Endodermal cell (in vitro differentiated cells): ENCODE results near the gene GNAI3. TPM values are rescaled to one million over a fixed set of nuclear protein-coding genes. Genes with fewer than 3 reads are reported as not detected.

Experiments
- DNase-seq: peaks from one replicate; pipeline ENCODE4 v3.0.0-alpha.2; 2017
- H3K27ac ChIP-seq: 2 replicates; pipeline ENCODE4 v1.5.1; 2013; ENCODE audit warnings: mild to moderate bottlenecking, low read depth, low read length, moderate library complexity
- H3K27me3 ChIP-seq: 2 replicates; pipeline ENCODE4 v1.6.1; 2013; ENCODE audit warnings: mild to moderate bottlenecking, low read length, moderate library complexity; ENCODE audit not compliant: insufficient read depth, control insufficient read depth, poor library complexity, severe bottlenecking
- H3K36me3 ChIP-seq: 2 replicates; pipeline ENCODE4 v1.7.0; 2013; ENCODE audit warnings: mild to moderate bottlenecking, low read length, moderate library complexity; ENCODE audit not compliant: control insufficient read depth, insufficient read depth
- H3K4me1 ChIP-seq: one replicate; pipeline ENCODE4 v1.7.0; 2013; ENCODE audit warnings: low read length; ENCODE audit not compliant: control insufficient read depth, insufficient read depth
- H3K4me3 ChIP-seq: 2 replicates; pipeline ENCODE4 v1.5.1; 2013; ENCODE audit warnings: mild to moderate bottlenecking, low read length, moderate library complexity
- H3K9ac ChIP-seq: 2 replicates; pipeline ENCODE4 v1.6.1; 2013; ENCODE audit warnings: mild to moderate bottlenecking, low read length, moderate library complexity; ENCODE audit not compliant: poor library complexity, severe bottlenecking; ENCODE audit errors: extremely low read depth
- H3K9me3 ChIP-seq: 2 replicates; pipeline ENCODE4 v1.6.1; 2013; ENCODE audit warnings: mild to moderate bottlenecking, low read length, moderate library complexity; ENCODE audit not compliant: control insufficient read depth
- H3K27ac Mint-ChIP-seq: 2 replicates; pipeline ENCODE4 v1.8.0; 2020; ENCODE audit warnings: mixed read lengths
- H3K27me3 Mint-ChIP-seq: 2 replicates; pipeline ENCODE4 v1.8.0; 2021; ENCODE audit warnings: mild to moderate bottlenecking, mixed read lengths; ENCODE audit not compliant: insufficient read depth
- H3K36me3 Mint-ChIP-seq: 2 replicates; pipeline ENCODE4 v1.8.0; 2020; ENCODE audit warnings: low read depth, mixed read lengths
- H3K4me1 Mint-ChIP-seq: 2 replicates; pipeline ENCODE4 v1.8.0; 2020; ENCODE audit warnings: mixed read lengths
- H3K4me3 Mint-ChIP-seq: 2 replicates; pipeline ENCODE4 v1.8.0; 2020; ENCODE audit warnings: mild to moderate bottlenecking, moderate library complexity, mixed read lengths
- H3K9me3 Mint-ChIP-seq: 2 replicates; pipeline ENCODE4 v1.8.0; 2020; ENCODE audit warnings: mild to moderate bottlenecking, mixed read lengths
- CTCF ChIP-seq: fragments of 200-600 bp; sonication (generic); conservative IDR thresholded peaks from 2 replicates; pipeline ENCODE4 v1.5.0; 2021; ENCODE audit warnings: antibody characterized with exemption, mild to moderate bottlenecking
- WGBS, 2 experiments: methylation state at CpG; one replicate each; pipeline versions ENCODE4 v1.1.5 to v1.1.7; 2013; ENCODE audit warnings: missing lambda C conversion rate in 2 of 2, mixed read lengths in 1 of 2; ENCODE audit not compliant: insufficient coverage in 1 of 2, insufficient read length in 1 of 2; 5-methylcytosine and 5-hydroxymethylcytosine counted together
- total RNA-seq, 2 donors: library from RNA; stranded (reverse); fragmentation: NEBNext Ultra II Directional in 1 of 2; extraction: Animal tissue kit (Norgen Biotek cat#: 25700) in 1 of 2; gene quantifications; 2 replicates in 1 of 2; 3 replicates in 1 of 2; pipeline ENCODE4 v1.2.1, GENCODE V29; 2021

Gene GNAI3
- total RNA-seq, 2 donors from 2014 or later: 10.1 to 10.9 TPM

GRCh38 chr1:109661391-109661790, 113.0 kb downstream of the GNAI3 start:
- DNase-seq: no peak

DNA sequence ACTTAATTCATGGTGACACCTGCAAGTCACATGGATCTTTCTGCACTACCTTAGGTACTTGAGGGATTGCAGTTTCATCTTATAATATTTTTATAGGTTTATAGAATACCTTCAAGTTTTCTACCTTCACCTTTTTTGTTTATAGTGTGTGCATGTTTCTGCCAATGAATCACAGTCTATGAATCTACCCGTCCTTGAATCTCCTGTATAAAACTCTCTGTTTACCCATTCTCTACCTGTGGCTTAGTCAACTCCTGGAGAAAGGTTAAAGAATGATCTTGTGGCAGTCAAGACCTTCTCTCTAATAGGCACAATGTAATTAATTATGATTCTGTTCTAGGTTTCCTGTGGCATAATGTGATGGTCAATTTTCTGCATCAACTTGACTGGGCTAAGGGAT, 116.3 kb downstream of the GNAI3 start:
- DNase-seq: no peak
- Histone ChIP-seq H3K27me3 (no peaks in the 10 kb centered on the region), H3K27ac (no peak overlapping the region), H3K4me1 (peaks cover 5% of the 10 kb centered on the region), H3K4me3 (no peak overlapping the region), H3K36me3 (no peaks in the 10 kb centered on the region), H3K9ac (no peak overlapping the region), H3K9me3 (no peaks in the 10 kb centered on the region)
- peaks cover 5% of the 10 kb centered on the region for H3K36me3 Mint-ChIP-seq
- no peak for TF ChIP-seq CTCF
- no peaks in the 10 kb centered on the region for H3K9me3 Mint-ChIP-seq
- H3K4me1 Mint-ChIP-seq: peaks cover 6% of the 10 kb centered on the region
- H3K27ac Mint-ChIP-seq: no peak overlapping the region
- no peak overlapping the region for H3K4me3 Mint-ChIP-seq
- peaks cover 3% of the 10 kb centered on the region for H3K27me3 Mint-ChIP-seq
- 70 to 100% methylated on average over 1 of the region's 1 CpG for WGBS, 2 experiments

More at GRCh38 chr1:109661391-109661790, 113.0 kb downstream of the GNAI3 start:
- no peaks in the 10 kb centered on the region for H3K9me3 ChIP-seq
- no peak overlapping the region for H3K9ac ChIP-seq
- Mint-ChIP-seq H3K27me3 (no peaks in the 10 kb centered on the region), H3K4me3 (no peak overlapping the region), H3K27ac (no peak overlapping the region), H3K9me3 (no peaks in the 10 kb centered on the region), H3K36me3 (peaks cover 10% of the 10 kb centered on the region), H3K4me1 (no peaks in the 10 kb centered on the region)
- WGBS, 2 experiments: 85 to 91% methylated on average over 2 of the region's 2 CpGs
- no peak overlapping the region for H3K4me3 ChIP-seq
- no peaks in the 10 kb centered on the region for H3K27me3 ChIP-seq
- no peak overlapping the region for H3K27ac ChIP-seq
- no peaks in the 10 kb centered on the region for H3K36me3 ChIP-seq
- TF ChIP-seq CTCF: no peak
- no peaks in the 10 kb centered on the region for H3K4me1 ChIP-seq

GRCh38 chr1:109667452-109668122, 119.2 kb downstream of the GNAI3 start, which contains the start of gene GSTM2:
GSTM2 (plus strand) TSS chr1:109668057; CDS start chr1:109668116, 59 bp downstream.
- 21% methylated on average over 22 of the region's 22 CpGs; no CpG with 5 or more reads in 1 of the 2 experiments for WGBS, 2 experiments
- Mint-ChIP-seq H3K4me3 (peak within 1 kb of the TSS; percentile 62), H3K36me3 (peaks cover 8% of the 10 kb centered on the region), H3K27ac (peak within 1 kb of the TSS; percentile 53), H3K9me3 (no peaks in the 10 kb centered on the region), H3K27me3 (peaks cover 4% of the 10 kb centered on the region), H3K4me1 (peaks cover 6% of the 10 kb centered on the region)
- H3K36me3 ChIP-seq: no peaks in the 10 kb centered on the region
- H3K4me3 ChIP-seq: peak within 1 kb of the TSS; percentile 70
- no peaks in the 10 kb centered on the region for H3K27me3 ChIP-seq
- H3K27ac ChIP-seq: no peak within 1 kb of the TSS
- peaks cover 5% of the 10 kb centered on the region for H3K4me1 ChIP-seq
- no peak for TF ChIP-seq CTCF
- no peak within 1 kb of the TSS for H3K9ac ChIP-seq
- peak; percentile 98 for DNase-seq
- H3K9me3 ChIP-seq: no peaks in the 10 kb centered on the region

Other genes with a start within 250 kb of the GNAI3 start
- not detected for gene MYBPHL, start 241.6 kb upstream of the GNAI3 start, total RNA-seq
- 10 to 100 TPM; 44.9 to 46.2 TPM for gene SORT1, start 150.7 kb upstream of the GNAI3 start, total RNA-seq
- 100 to 1,000 TPM; 117 to 122 TPM for gene PSMA5, start 122.2 kb upstream of the GNAI3 start, total RNA-seq
- gene SYPL2, start 82.1 kb upstream of the GNAI3 start, total RNA-seq: under 1 TPM in 1 of 2 donors, not detected in 1; 0.64 TPM
- gene ATXN7L2, start 64.7 kb upstream of the GNAI3 start, total RNA-seq: 1 to 10 TPM; 5.1 to 6.1 TPM
- gene CYB561D1, start 54.5 kb upstream of the GNAI3 start, total RNA-seq: 1 to 10 TPM; 4.8 to 6.5 TPM
- gene AMIGO1, start 38.9 kb upstream of the GNAI3 start, total RNA-seq: 1 to 10 TPM; 2.4 to 2.7 TPM
- under 1 TPM in 1 of 2 donors, not detected in 1; 0.93 TPM for gene GPR61, start 8.7 kb upstream of the GNAI3 start, total RNA-seq
- not detected for gene GNAT2, start 71.0 kb downstream of the GNAI3 start, total RNA-seq
- gene AMPD2, start 71.2 kb downstream of the GNAI3 start, total RNA-seq: 10 to 100 TPM; 55.7 to 69.3 TPM
- 10 to 100 TPM; 20.1 to 28.5 TPM for gene GSTM4, start 107.5 kb downstream of the GNAI3 start, total RNA-seq
- gene GSTM2, start 119.4 kb downstream of the GNAI3 start, total RNA-seq: 10 to 100 TPM; 18.4 to 30.3 TPM
- gene GSTM1, start 139.2 kb downstream of the GNAI3 start, total RNA-seq: 10 to 100 TPM; 23.0 to 65.6 TPM
- gene GSTM5, start 163.6 kb downstream of the GNAI3 start, total RNA-seq: under 1 TPM; 0.13 to 0.70 TPM
- gene GSTM3, start 192.4 kb downstream of the GNAI3 start, total RNA-seq: 10 to 100 TPM in 1 of 2 donors, 1 to 10 TPM in 1; 5.5 to 10.3 TPM
- gene EPS8L3, start 215.3 kb downstream of the GNAI3 start, total RNA-seq: not detected